SK-N-SH (cell line): ENCODE measurements around the gene CACNA1G. TPM values are rescaled to one million over a fixed set of nuclear protein-coding genes. Genes with fewer than 3 reads are reported as not detected.

Source experiments
- CTCF ChIA-PET: fragments of 300-600, 350-600 bp; formaldehyde crosslinking; extraction: SDS; loops from one replicate; lab custom pipeline; 2021; lab: Yijun Ruan, JAX
- POLR2A ChIA-PET: fragments of 350-600 bp; sonication (Branson Sonifier 250); formaldehyde crosslinking; extraction: SDS; loops from one replicate; lab custom pipeline; 2020; ENCODE audit warnings: antibody characterized with exemption, inconsistent platforms; lab: Yijun Ruan, JAX
- DNase-seq: peaks from one replicate; pipeline ENCODE4 v3.0.0; 2012
- H2AFZ ChIP-seq: fragments of 200-600 bp; sonication (generic); 2 replicates; pipeline ENCODE4 v1.8.1; 2016; ENCODE audit warnings: antibody characterized with exemption, mild to moderate bottlenecking, low read depth
- H3F3A ChIP-seq: fragments of 200-600 bp; sonication (generic); replicated peaks from 2 replicates; pipeline ENCODE3; 2016; ENCODE audit warnings: antibody characterized with exemption, mild to moderate bottlenecking; ENCODE audit not compliant: insufficient read depth
- H3K27ac ChIP-seq, 2 experiments: fragments of 200-500 bp in 1 of 2; fragments of 200-600 bp in 1 of 2; sonication (Bioruptor generic) in 1 of 2; sonication (generic), shearing (Covaris generic) in 1 of 2; 2 replicates each; pipeline versions ENCODE4 v1.5.1 to v1.6.1; 2014 to 2016; ENCODE audit warnings: low read depth in 2 of 2, inconsistent platforms in 1 of 2, low read length in 1 of 2, mild to moderate bottlenecking in 1 of 2, mixed read lengths in 1 of 2
- H3K27me3 ChIP-seq: fragments of 200-600 bp; sonication (generic), shearing (Covaris generic); 2 replicates; pipeline ENCODE4 v1.6.1; 2016; ENCODE audit warnings: mixed run types; ENCODE audit not compliant: insufficient read depth
- H3K36me3 ChIP-seq, 2 experiments: fragments of 200-500 bp in 1 of 2; fragments of 200-600 bp in 1 of 2; sonication (Bioruptor generic) in 1 of 2; sonication (generic) in 1 of 2; replicated peaks in 1 of 2; 2 replicates each; pipeline versions ENCODE3 to v1.5.1; 2014 to 2016; ENCODE audit warnings: low read length in 1 of 2, mild to moderate bottlenecking in 1 of 2; ENCODE audit not compliant: insufficient read depth in 2 of 2, control insufficient read depth in 1 of 2
- H3K4me1 ChIP-seq, 2 experiments: fragments of 200-500 bp in 1 of 2; fragments of 200-600 bp in 1 of 2; sonication (Bioruptor generic) in 1 of 2; sonication (generic), shearing (Covaris generic) in 1 of 2; 2 replicates each; pipeline versions ENCODE4 v1.5.1 to v1.6.1; 2014 to 2016; ENCODE audit warnings: low read depth in 1 of 2, low read length in 1 of 2, mixed run types in 1 of 2; ENCODE audit not compliant: insufficient read depth in 2 of 2, control insufficient read depth in 1 of 2
- H3K4me2 ChIP-seq: fragments of 200-600 bp; sonication (generic), shearing (Covaris generic); 2 replicates; pipeline ENCODE4 v1.6.1; 2017; ENCODE audit warnings: mixed run types
- H3K4me3 ChIP-seq, 2 experiments: fragments of 200-500 bp in 1 of 2; fragments of 200-600 bp in 1 of 2; sonication (Bioruptor generic) in 1 of 2; sonication (generic), shearing (Covaris generic) in 1 of 2; 2 replicates each; pipeline versions ENCODE4 v1.5.1 to v1.8.1; 2014 to 2016; ENCODE audit warnings: low read depth in 2 of 2, inconsistent platforms in 1 of 2, low read length in 1 of 2, mild to moderate bottlenecking in 1 of 2, mixed read lengths in 1 of 2, moderate library complexity in 1 of 2
- H3K79me2 ChIP-seq: fragments of 200-600 bp; sonication (generic); 2 replicates; pipeline ENCODE4 v1.8.1; 2017; ENCODE audit warnings: mild to moderate bottlenecking; ENCODE audit not compliant: insufficient read depth
- H3K9ac ChIP-seq: fragments of 200-600 bp; sonication (generic); 2 replicates; pipeline ENCODE4 v1.6.1; 2017; ENCODE audit warnings: mixed run types
- H3K9me2 ChIP-seq: fragments of 200-600 bp; sonication (generic); 2 replicates; pipeline ENCODE4 v1.6.1; 2017; ENCODE audit warnings: mixed run types
- H3K9me3 ChIP-seq: fragments of 200-600 bp; sonication (generic); 2 replicates; pipeline ENCODE4 v1.6.1; 2017; ENCODE audit warnings: mixed run types, mild to moderate bottlenecking, moderate library complexity
- H4K20me1 ChIP-seq: fragments of 200-600 bp; sonication (generic); 2 replicates; pipeline ENCODE4 v1.6.1; 2017; ENCODE audit warnings: mild to moderate bottlenecking, mixed run types; ENCODE audit not compliant: insufficient read depth
- CTCF ChIP-seq: fragments of 200-600 bp; sonication (generic); IDR thresholded peaks from 2 replicates; pipeline ENCODE4 v1.6.1; 2017; ENCODE audit warnings: antibody characterized with exemption, mild to moderate bottlenecking, moderate library complexity
- ELF1 ChIP-seq: IDR thresholded peaks from 2 replicates; pipeline ENCODE4 v1.4.0; 2012
- EP300 ChIP-seq, 2 experiments: IDR thresholded peaks; 2 replicates each; pipeline versions ENCODE4 v1.4.0 to v1.6.1; 2012; ENCODE audit warnings: borderline replicate concordance in 1 of 2, low read depth in 1 of 2, low read length in 1 of 2
- EZH2phosphoT487 ChIP-seq: fragments of 200-600 bp; sonication (generic); IDR thresholded peaks from 2 replicates; pipeline ENCODE4 v1.6.1; 2017; ENCODE audit warnings: low read depth, mixed run types, mild to moderate bottlenecking, antibody characterized with exemption, moderate library complexity, borderline replicate concordance
- FOXJ3 ChIP-seq: sonication (generic); formaldehyde crosslinking; IDR thresholded peaks from 2 replicates; pipeline ENCODE4 v1.5.1; 2020; ENCODE audit warnings: mild to moderate bottlenecking, missing genetic modification reagents
- FOXM1 ChIP-seq: IDR thresholded peaks from 2 replicates; pipeline ENCODE4 v1.4.0; 2012; ENCODE audit warnings: low read depth, mild to moderate bottlenecking
- JUND ChIP-seq: IDR thresholded peaks from 2 replicates; pipeline ENCODE4 v1.4.0; 2012
- MAX ChIP-seq: IDR thresholded peaks from 2 replicates; pipeline ENCODE4 v1.4.0; 2012; ENCODE audit warnings: low read depth
- MEF2A ChIP-seq: IDR thresholded peaks from 2 replicates; pipeline ENCODE4 v1.4.0; 2012; ENCODE audit warnings: low read depth, borderline replicate concordance
- MXI1 ChIP-seq: IDR thresholded peaks from 2 replicates; pipeline ENCODE4 v1.6.1; 2012; ENCODE audit warnings: mild to moderate bottlenecking, low read depth, low read length, improper control_type of control experiment
- PBX3 ChIP-seq: IDR thresholded peaks from 2 replicates; pipeline ENCODE4; 2012
- POLR2AphosphoS5 ChIP-seq: IDR thresholded peaks from 2 replicates; pipeline ENCODE4 v1.6.1; 2012; ENCODE audit warnings: low read depth, low read length
- RFX5 ChIP-seq: IDR thresholded peaks from 2 replicates; pipeline ENCODE4 v1.6.1; 2012; ENCODE audit warnings: mild to moderate bottlenecking, improper control_type of control experiment, low read length
- RXRA ChIP-seq: IDR thresholded peaks from 2 replicates; pipeline ENCODE4 v1.4.0; 2012; ENCODE audit warnings: low read depth, mild to moderate bottlenecking, borderline replicate concordance
- SIN3A ChIP-seq: IDR thresholded peaks from 2 replicates; pipeline ENCODE4 v1.6.1; 2012; ENCODE audit warnings: low read depth, mild to moderate bottlenecking, low read length, moderate library complexity, borderline replicate concordance
- TEAD4 ChIP-seq: IDR thresholded peaks from 2 replicates; pipeline ENCODE4 v1.4.0; 2012; ENCODE audit warnings: mild to moderate bottlenecking, borderline replicate concordance; ENCODE audit not compliant: insufficient read depth
- USF1 ChIP-seq: IDR thresholded peaks from 2 replicates; pipeline ENCODE4 v1.4.0; 2012; ENCODE audit warnings: low read depth, borderline replicate concordance
- WGBS: methylation state at CpG from one replicate; pipeline ENCODE4 v1.1.6; 2017; ENCODE audit warnings: low lambda C conversion rate; 5-methylcytosine and 5-hydroxymethylcytosine counted together
- polyA plus RNA-seq, 3 experiments: library from polyadenylated mRNA; depleted of rRNA; stranded (reverse); fragments of >200 nt; gene quantifications; 2 replicates each; pipeline ENCODE4 v1.2.3, GENCODE V29; 2012

CACNA1G gene
- polyA plus RNA-seq, 1 of the 3 experiments (the other 2 are of a cell fraction): 0.21 TPM

- ChIA-PET POLR2A (interaction anchor here (0.5 kb wide), 1 partner anchor 400 kb away, joined by 3 read pairs; no protein-coding TSS in a partner anchor), CTCF (interaction anchor here (0.6 to 5.5 kb wide), 15 partner anchors 10 to 163 kb away, joined by 3 to 27 read pairs (median 5); partner anchors contain the start of gene SPATA20)
- WGBS: 83% methylated on average over 6 of the region's 6 CpGs
These were observed 29.0 kb upstream of the CACNA1G start for GRCh38 chr17:50531428-50532025.

More at GRCh38 chr17:50531428-50532025, 29.0 kb upstream of the CACNA1G start:
- no peaks in the 10 kb centered on the region for H3F3A ChIP-seq
- no peaks in the 10 kb centered on the region for H3K36me3 ChIP-seq
- no peak overlapping the region for H3K4me3 ChIP-seq
- H3K27me3 ChIP-seq: peaks cover 28% of the 10 kb centered on the region; the same call in 1 of the 2 replicates
- no peak overlapping the region for H2AFZ ChIP-seq
- H3K9me3 ChIP-seq: no peaks in the 10 kb centered on the region
- no peak for DNase-seq
- H3K4me1 ChIP-seq: peaks cover 7 to 30% of the 10 kb centered on the region in 2 experiments; a peak in 3 of 4 replicates
- TF ChIP-seq EP300 (IDR thresholded peaks at IDR 0.05; ENCODE audit: borderline replicate concordance in 1 of 2, low read depth in 1 of 2, low read length in 1 of 2) (no peak), SIN3A (no peak), CTCF (no peak), RXRA (no peak), FOXM1 (no peak), PBX3 (no peak), ELF1 (no peak), MXI1 (no peak), POLR2AphosphoS5 (no peak), MEF2A (no peak), FOXJ3 (CRISPR knock-in tag) (no peak), RFX5 (no peak), TEAD4 (no peak), USF1 (no peak), EZH2phosphoT487 (no peak), JUND (no peak), MAX (no peak)
- no peak overlapping the region for H3K9ac ChIP-seq
- H3K9me2 ChIP-seq: no peaks in the 10 kb centered on the region
- H4K20me1 ChIP-seq: no peaks in the 10 kb centered on the region
- no peaks in the 10 kb centered on the region for H3K79me2 ChIP-seq
- no peak overlapping the region for H3K27ac ChIP-seq
- H3K4me2 ChIP-seq: no peak overlapping the region
